Ovary (tissue), 3 donors: ENCODE data around the gene NUCB1.
A peak's percentile ranks its signal among the peaks of the same experiment; 100 is the strongest.

Source experiments
- CTCF ChIP-seq, 3 donors: fragments of 450-650 bp in 2 of 3; fragments of 200-600 bp in 1 of 3; IDR thresholded peaks; one replicate each; pipeline versions ENCODE4 v1.5.1 to v1.8.0; 2016 to 2022; ENCODE audit warnings: antibody characterized with exemption in 3 of 3, mild to moderate bottlenecking in 1 of 3
- EP300 ChIP-seq: sonication (generic); formaldehyde crosslinking; IDR thresholded peaks from one replicate; pipeline ENCODE4 v1.6.1; 2017; ENCODE audit warnings: antibody characterized with exemption
- donor health status: DM: no; HTN: no; CAD: no.

GRCh38 chr19:48965040-48965805, 65.1 kb downstream of the NUCB1 start, which contains the start of gene FTL:
- TF ChIP-seq EP300, result peak; percentile 72
- TF ChIP-seq CTCF (IDR thresholded peaks at IDR 0.05), result no peak
